ENCODE measurements around the gene NFE2L1.

GRCh38 chr17:48110761-48111160 lies 62.6 kb downstream of the NFE2L1 start:
- TF ChIP-seq CEBPB (IDR thresholded peaks at IDR 0.05) = no peak
- no peak for TF ChIP-seq CTCF (IDR thresholded peaks at IDR 0.05)
- TF ChIP-seq POLR2AphosphoS2 (conservative IDR thresholded peaks at IDR 0.05; ENCODE audit: low read length) = no peak
- no peak for TF ChIP-seq POLR2A (IDR thresholded peaks at IDR 0.05; ENCODE audit: low read length)

All from A549 (cell line).